MCF 10A (cell line): ENCODE results near the gene CPPED1. TPM values are rescaled to one million over a fixed set of nuclear protein-coding genes. Genes with fewer than 3 reads are reported as not detected.
"Not testable (repeated sequence)": the region's sequence is repeated elsewhere in the genome, so short reads cannot be mapped to it uniquely, and the experiment has no call there.

ENCODE experiments used
- BruUV-seq: library from RNA; stranded (reverse); fragments of 400-500 nt; replicated peaks from 2 replicates; lab custom pipeline; 2021; lab: Mats Ljungman, UMichigan
- CTCF ChIA-PET: fragments of 300-600 bp; sonication (Branson Sonifier 250); formaldehyde crosslinking; extraction: SDS; loops from one replicate; lab custom pipeline; 2021; ENCODE audit warnings: antibody characterized with exemption, inconsistent platforms; lab: Yijun Ruan, JAX
- POLR2A ChIA-PET: fragments of 300-600, 350-650 bp; sonication (Branson Sonifier 250); formaldehyde crosslinking; extraction: SDS; loops from one replicate; lab custom pipeline; 2020; ENCODE audit warnings: antibody characterized with exemption, inconsistent platforms; lab: Yijun Ruan, JAX
- DNase-seq: peaks from one replicate; pipeline ENCODE4 v3.0.0-alpha.2; 2018; ENCODE audit not compliant: unreplicated experiment
- H3K27ac Mint-ChIP-seq: one replicate; pipeline ENCODE4 v1.8.0; 2022; ENCODE audit warnings: mild to moderate bottlenecking, low read depth, mixed read lengths; ENCODE audit not compliant: unreplicated experiment
- H3K27me3 Mint-ChIP-seq: one replicate; pipeline ENCODE4 v1.8.0; 2022; ENCODE audit warnings: mixed read lengths; ENCODE audit not compliant: insufficient read depth, unreplicated experiment
- H3K36me3 Mint-ChIP-seq: one replicate; pipeline ENCODE4 v1.8.0; 2022; ENCODE audit warnings: mild to moderate bottlenecking, moderate library complexity, mixed read lengths; ENCODE audit not compliant: insufficient read depth, unreplicated experiment
- H3K4me1 Mint-ChIP-seq: one replicate; pipeline ENCODE4 v1.8.0; 2022; ENCODE audit warnings: mixed read lengths; ENCODE audit not compliant: insufficient read depth, unreplicated experiment
- H3K4me3 Mint-ChIP-seq: one replicate; pipeline ENCODE4 v1.8.0; 2022; ENCODE audit warnings: mild to moderate bottlenecking, moderate library complexity, mixed read lengths; ENCODE audit not compliant: unreplicated experiment
- H3K9me3 Mint-ChIP-seq: one replicate; pipeline ENCODE4 v1.8.0; 2022; ENCODE audit warnings: mixed read lengths; ENCODE audit not compliant: unreplicated experiment
- intact Hi-C: fragments of 100-400 bp; cut with micrococcal nuclease; formaldehyde crosslinking; loops from 2 replicates; pipeline ENCODE4 v1.14.1; 2022
- total RNA-seq: library from RNA; stranded (reverse); gene quantifications from 2 replicates; pipeline ENCODE4 v1.2.3, GENCODE V29; 2022
- TF ChIP-seq, protein P1 (sequence below): fragments of 200-600 bp; IDR thresholded peaks from one replicate; pipeline ENCODE4 v1.8.0; 2022; ENCODE audit warnings: antibody characterized with exemption, mild to moderate bottlenecking; ENCODE audit not compliant: unreplicated experiment

The CPPED1 gene
- total RNA-seq, 1 experiment from 2014 or later, result 13.8 TPM

DNA sequence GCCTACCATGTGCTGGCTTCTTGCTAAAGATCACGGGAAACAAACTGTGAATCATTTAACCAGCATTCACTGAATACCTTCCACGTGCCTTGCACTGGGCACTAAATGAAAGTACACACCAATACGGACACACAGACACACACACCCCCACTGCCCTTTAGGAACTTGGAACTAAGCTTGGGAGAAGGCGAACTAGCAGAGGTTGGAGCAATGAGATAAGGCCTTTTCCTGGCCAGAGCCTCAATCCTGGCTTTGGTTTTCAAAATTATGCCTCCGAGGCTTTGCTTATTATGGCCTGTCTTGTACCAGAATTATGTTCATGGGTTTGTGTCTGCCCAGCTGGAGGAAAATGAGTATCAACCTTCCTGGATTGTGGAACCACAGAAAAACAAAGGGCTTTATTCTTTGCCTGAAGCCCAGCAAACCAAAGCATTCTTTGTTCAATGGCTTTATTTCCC is 32.3 kb downstream of the CPPED1 start:
- Mint-ChIP-seq H3K4me1 (no peaks in the 10 kb centered on the region), H3K27ac (no peak overlapping the region), H3K9me3 (no peaks in the 10 kb centered on the region), H3K4me3 (no peak overlapping the region), H3K36me3 (peaks cover 10% of the 10 kb centered on the region), H3K27me3 (no peaks in the 10 kb centered on the region)
- no TSS peak for BruUV-seq
- TF ChIP-seq, protein P1, sequence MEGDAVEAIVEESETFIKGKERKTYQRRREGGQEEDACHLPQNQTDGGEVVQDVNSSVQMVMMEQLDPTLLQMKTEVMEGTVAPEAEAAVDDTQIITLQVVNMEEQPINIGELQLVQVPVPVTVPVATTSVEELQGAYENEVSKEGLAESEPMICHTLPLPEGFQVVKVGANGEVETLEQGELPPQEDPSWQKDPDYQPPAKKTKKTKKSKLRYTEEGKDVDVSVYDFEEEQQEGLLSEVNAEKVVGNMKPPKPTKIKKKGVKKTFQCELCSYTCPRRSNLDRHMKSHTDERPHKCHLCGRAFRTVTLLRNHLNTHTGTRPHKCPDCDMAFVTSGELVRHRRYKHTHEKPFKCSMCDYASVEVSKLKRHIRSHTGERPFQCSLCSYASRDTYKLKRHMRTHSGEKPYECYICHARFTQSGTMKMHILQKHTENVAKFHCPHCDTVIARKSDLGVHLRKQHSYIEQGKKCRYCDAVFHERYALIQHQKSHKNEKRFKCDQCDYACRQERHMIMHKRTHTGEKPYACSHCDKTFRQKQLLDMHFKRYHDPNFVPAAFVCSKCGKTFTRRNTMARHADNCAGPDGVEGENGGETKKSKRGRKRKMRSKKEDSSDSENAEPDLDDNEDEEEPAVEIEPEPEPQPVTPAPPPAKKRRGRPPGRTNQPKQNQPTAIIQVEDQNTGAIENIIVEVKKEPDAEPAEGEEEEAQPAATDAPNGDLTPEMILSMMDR, result no peak
- CTCF ChIA-PET, result interaction anchor here (1.4 kb wide), 1 partner anchor 17 kb away, joined by 4 read pairs; no protein-coding TSS in a partner anchor
- POLR2A ChIA-PET, result no interaction called here
- intact Hi-C loops, result no loop called here
- no peak for DNase-seq

DNA sequence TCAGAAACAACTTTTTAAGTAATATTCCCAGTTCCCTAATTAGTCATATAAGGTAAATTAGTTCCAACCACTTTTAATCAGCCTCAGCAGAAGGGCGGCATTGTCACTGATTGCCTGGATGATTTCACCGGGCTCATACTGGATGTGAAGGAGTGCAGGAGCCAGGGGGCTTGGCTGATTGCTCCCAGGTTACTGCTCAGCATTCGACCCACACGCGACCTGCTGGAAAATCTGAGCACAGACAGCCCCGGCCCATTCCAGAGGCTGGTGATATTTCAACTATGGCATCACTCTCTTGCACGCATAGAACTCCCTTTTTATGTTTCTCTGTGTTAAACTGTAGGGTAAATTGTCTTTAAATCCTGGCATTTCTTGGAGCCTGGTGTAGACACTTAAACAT is 34.2 kb downstream of the CPPED1 start:
- H3K4me3 Mint-ChIP-seq, result no peak overlapping the region
- H3K27me3 Mint-ChIP-seq, result no peaks in the 10 kb centered on the region
- no peak overlapping the region for H3K27ac Mint-ChIP-seq
- no TSS peak for BruUV-seq
- no peaks in the 10 kb centered on the region for H3K9me3 Mint-ChIP-seq
- DNase-seq, result no peak
- no peaks in the 10 kb centered on the region for H3K36me3 Mint-ChIP-seq
- TF ChIP-seq, protein P1, result no peak
- ChIA-PET CTCF (interaction anchor here (0.8 kb wide), 1 partner anchor 200 kb away, joined by 3 read pairs; no protein-coding TSS in a partner anchor), POLR2A (no interaction called here)
- H3K4me1 Mint-ChIP-seq, result no peaks in the 10 kb centered on the region
- intact Hi-C loops, result no loop called here

DNA sequence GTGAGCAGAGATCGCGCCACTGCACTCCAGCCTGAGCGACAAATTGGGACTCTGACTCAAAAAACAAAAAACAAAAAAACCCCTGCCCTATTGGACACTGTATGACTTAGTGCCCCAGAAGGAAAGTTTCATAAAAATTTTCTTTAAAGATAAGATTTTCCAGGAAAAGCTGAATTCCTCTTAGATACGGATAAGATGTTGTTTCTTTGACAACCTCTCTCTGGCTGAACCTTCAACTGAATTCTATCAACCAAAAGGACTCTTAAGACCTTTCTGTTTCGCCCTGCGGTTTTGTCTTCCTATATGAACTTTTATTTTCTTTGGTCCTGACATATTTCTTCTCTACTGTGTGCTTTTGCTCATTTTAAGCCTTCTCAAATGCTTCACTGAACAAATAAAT is 35.8 kb downstream of the CPPED1 start:
- Mint-ChIP-seq H3K36me3 (no peaks in the 10 kb centered on the region), H3K9me3 (no peaks in the 10 kb centered on the region), H3K27me3 (no peaks in the 10 kb centered on the region), H3K4me3 (no peak overlapping the region), H3K4me1 (no peaks in the 10 kb centered on the region), H3K27ac (no peak overlapping the region)
- CTCF ChIA-PET, result no interaction called here
- no TSS peak for BruUV-seq
- POLR2A ChIA-PET, result no interaction called here
- intact Hi-C loops, result no loop called here
- no peak for DNase-seq
- TF ChIP-seq, protein P1, result no peak

DNA sequence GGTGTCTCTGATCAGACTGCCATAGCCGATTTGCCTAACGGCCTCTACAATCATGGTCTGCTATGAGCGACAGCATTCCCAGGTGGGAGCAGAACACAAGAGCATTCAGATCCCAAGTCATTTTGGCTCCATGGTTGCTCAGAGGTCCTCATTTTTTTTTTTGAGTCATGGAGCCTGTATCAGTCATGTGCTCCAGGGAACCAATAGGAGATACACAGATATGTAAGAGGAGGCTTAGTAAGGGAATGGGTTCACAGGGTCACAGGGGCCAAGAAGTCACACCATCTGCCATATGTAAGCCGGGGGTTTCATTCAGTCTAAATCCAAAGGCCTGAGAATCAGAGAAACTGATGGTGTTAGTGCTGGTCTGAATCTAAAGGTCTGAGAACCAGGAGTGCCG is 36.8 kb downstream of the CPPED1 start:
- H3K4me3 Mint-ChIP-seq, result no peak overlapping the region
- no peak for DNase-seq
- no peaks in the 10 kb centered on the region for H3K27me3 Mint-ChIP-seq
- CTCF ChIA-PET, result no interaction called here
- H3K9me3 Mint-ChIP-seq, result no peaks in the 10 kb centered on the region
- POLR2A ChIA-PET, result no interaction called here
- intact Hi-C loops, result no loop called here
- H3K4me1 Mint-ChIP-seq, result no peaks in the 10 kb centered on the region
- no TSS peak for BruUV-seq
- TF ChIP-seq, protein P1, result no peak
- no peaks in the 10 kb centered on the region for H3K36me3 Mint-ChIP-seq
- H3K27ac Mint-ChIP-seq, result no peak overlapping the region

DNA sequence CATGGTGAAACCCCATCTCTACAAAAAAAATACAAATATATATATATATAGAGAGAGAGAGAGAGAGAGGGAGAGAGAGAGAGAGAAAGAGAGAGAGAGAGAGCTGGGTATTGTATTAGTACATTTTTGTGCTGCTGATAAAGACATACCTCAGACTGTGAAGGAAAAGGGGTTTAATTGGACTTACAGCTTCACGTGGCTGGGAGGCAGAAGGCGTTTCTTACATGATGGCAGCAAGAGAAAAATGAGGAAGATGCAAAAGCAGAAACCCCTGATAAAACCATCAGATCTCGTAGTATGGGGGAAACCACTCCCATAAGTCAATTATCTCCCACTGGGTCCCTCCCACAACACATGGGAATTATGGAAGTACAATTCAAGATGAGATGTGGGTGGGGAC is 37.5 kb downstream of the CPPED1 start:
- DNase-seq, intact Hi-C loops, H3K27ac Mint-ChIP-seq, CTCF ChIA-PET, H3K4me1 Mint-ChIP-seq, BruUV-seq, H3K9me3 Mint-ChIP-seq, H3K36me3 Mint-ChIP-seq, H3K27me3 Mint-ChIP-seq, H3K4me3 Mint-ChIP-seq: not testable (repeated sequence)
- POLR2A ChIA-PET, result interaction anchor here (0.7 kb wide), 1 partner anchor 426 kb away, joined by 3 read pairs; no protein-coding TSS in a partner anchor
